Measurements from ENCODE around the gene GIMD1.

- TF ChIP-seq CTCF (IDR thresholded peaks at IDR 0.05; ENCODE audit: extremely low read depth in 1 of 2, insufficient read depth in 1 of 2, low read depth in 1 of 2, low read length in 2 of 2) (no peak), POLR2AphosphoS5 (IDR thresholded peaks at IDR 0.05; ENCODE audit: insufficient read depth, low read depth, low read length) (no peak), EZH2 (IDR thresholded peaks at IDR 0.05; ENCODE audit: borderline replicate concordance, low read depth, low read length, severe bottlenecking) (no peak), MAX (IDR thresholded peaks at IDR 0.05; ENCODE audit: insufficient read depth, insufficient read length) (no peak), POLR2A (IDR thresholded peaks at IDR 0.05; ENCODE audit: low read depth, low read length) (no peak), MYC (IDR thresholded peaks at IDR 0.05; ENCODE audit: low read depth, low read length) (no peak), GATA2 (IDR thresholded peaks at IDR 0.05; ENCODE audit: insufficient read depth, insufficient read length, low read depth, low read length) (no peak)
Observed at GRCh38 chr4:106364282-106364681, 4.3 kb downstream of the GIMD1 start.
